Right lobe of liver (tissue), 4 donors: ENCODE results near the gene TAAR5.

ENCODE experiments used
- POLR2A ChIP-seq: fragments of 450-650 bp; IDR thresholded peaks from one replicate; pipeline ENCODE4 v1.6.1; 2017; ENCODE audit warnings: antibody characterized with exemption, mild to moderate bottlenecking
- TF ChIP-seq, protein P1 (sequence below), 4 donors: fragments of 200-600 bp in 3 of 4; fragments of 450-650 bp in 1 of 4; IDR thresholded peaks; one replicate each; pipeline versions ENCODE4 v1.5.1 to v1.8.0; 2016 to 2022; ENCODE audit warnings: antibody characterized with exemption in 4 of 4, mild to moderate bottlenecking in 2 of 4
- donor health status: DM: no; HTN: no; CAD: no.
- donor health status: DM: no; HTN: no; CAD: no.
- donor health status: DM: no; HTN: yes; CAD: no.

- TF ChIP-seq, protein P1, sequence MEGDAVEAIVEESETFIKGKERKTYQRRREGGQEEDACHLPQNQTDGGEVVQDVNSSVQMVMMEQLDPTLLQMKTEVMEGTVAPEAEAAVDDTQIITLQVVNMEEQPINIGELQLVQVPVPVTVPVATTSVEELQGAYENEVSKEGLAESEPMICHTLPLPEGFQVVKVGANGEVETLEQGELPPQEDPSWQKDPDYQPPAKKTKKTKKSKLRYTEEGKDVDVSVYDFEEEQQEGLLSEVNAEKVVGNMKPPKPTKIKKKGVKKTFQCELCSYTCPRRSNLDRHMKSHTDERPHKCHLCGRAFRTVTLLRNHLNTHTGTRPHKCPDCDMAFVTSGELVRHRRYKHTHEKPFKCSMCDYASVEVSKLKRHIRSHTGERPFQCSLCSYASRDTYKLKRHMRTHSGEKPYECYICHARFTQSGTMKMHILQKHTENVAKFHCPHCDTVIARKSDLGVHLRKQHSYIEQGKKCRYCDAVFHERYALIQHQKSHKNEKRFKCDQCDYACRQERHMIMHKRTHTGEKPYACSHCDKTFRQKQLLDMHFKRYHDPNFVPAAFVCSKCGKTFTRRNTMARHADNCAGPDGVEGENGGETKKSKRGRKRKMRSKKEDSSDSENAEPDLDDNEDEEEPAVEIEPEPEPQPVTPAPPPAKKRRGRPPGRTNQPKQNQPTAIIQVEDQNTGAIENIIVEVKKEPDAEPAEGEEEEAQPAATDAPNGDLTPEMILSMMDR (IDR thresholded peaks at IDR 0.05): no peak
- no peak for TF ChIP-seq POLR2A
Observed at GRCh38 chr6:132592855-132593254, 3.3 kb upstream of the TAAR5 start.
